Endothelial cell of umbilical vein (primary cell): Measurements from ENCODE around the gene SLC10A2. TPM values are rescaled to one million over a fixed set of nuclear protein-coding genes. Genes with fewer than 3 reads are reported as not detected.

ENCODE experiments used
- BruUV-seq: library from RNA; stranded (reverse); fragments of 400-500 nt; replicated peaks from 2 replicates; lab custom pipeline; 2021; lab: Mats Ljungman, UMichigan
- CTCF ChIA-PET: fragments of 300-600, 350-600 bp; sonication (Branson Sonifier 250); formaldehyde crosslinking; loops from one replicate; lab custom pipeline; 2021; ENCODE audit warnings: antibody characterized with exemption, inconsistent platforms; lab: Charles Lee
- POLR2A ChIA-PET: fragments of 300-600, 350-600 bp; sonication (Branson Sonifier 250); formaldehyde crosslinking; loops from one replicate; lab custom pipeline; 2021; ENCODE audit warnings: antibody characterized with exemption, inconsistent platforms; lab: Charles Lee
- DNase-seq: peaks from one replicate; pipeline ENCODE4 v3.0.0-alpha.2; 2011; ENCODE audit warnings: low read depth, low spot score
- FAIRE-seq: peaks from 2 replicates; lab custom pipeline; 2011; peaks lifted over from hg19 to GRCh38; lab: Jason Lieb, UNC
- H2AFZ ChIP-seq: 2 replicates; pipeline ENCODE4 v1.6.0; 2012; ENCODE audit warnings: low read depth, low read length, control low read depth, inconsistent platforms
- H3K27ac ChIP-seq: 2 replicates; pipeline ENCODE4 v1.5.1; 2011; ENCODE audit warnings: low read depth, mild to moderate bottlenecking, control low read depth, low read length, moderate library complexity; ENCODE audit not compliant: insufficient read depth
- H3K27me3 ChIP-seq, 2 experiments: 2 replicates each; pipeline versions ENCODE4 v1.6.0 to v1.6.1; 2011; ENCODE audit warnings: low read length in 2 of 2, mixed read lengths in 1 of 2; ENCODE audit not compliant: control insufficient read depth in 2 of 2, insufficient read depth in 2 of 2
- H3K36me3 ChIP-seq, 2 experiments: 2 replicates in 1 of 2; 3 replicates in 1 of 2; pipeline ENCODE4 v1.5.1; 2011; ENCODE audit warnings: low read length in 2 of 2, mild to moderate bottlenecking in 1 of 2, moderate library complexity in 1 of 2; ENCODE audit not compliant: control insufficient read depth in 2 of 2, insufficient read depth in 2 of 2; ENCODE audit errors: extremely low read depth in 1 of 2
- H3K4me1 ChIP-seq: 3 replicates; pipeline ENCODE4 v1.5.1; 2011; ENCODE audit warnings: mild to moderate bottlenecking, low read length; ENCODE audit not compliant: control insufficient read depth, insufficient read depth; ENCODE audit errors: extremely low read depth
- H3K4me2 ChIP-seq: 2 replicates; pipeline ENCODE4 v1.6.1; 2011; ENCODE audit warnings: low read length, control low read depth, mixed read lengths; ENCODE audit not compliant: insufficient read depth
- H3K4me3 ChIP-seq, 3 experiments: fragments of 200-600 bp in 1 of 3; sonication (generic), shearing (Covaris generic) in 1 of 3; replicated peaks in 1 of 3; 2 replicates each; pipeline ENCODE4 v1.5.1; 2011 to 2016; ENCODE audit warnings: control low read depth in 3 of 3, low read length in 3 of 3, mild to moderate bottlenecking in 2 of 3, inconsistent platforms in 1 of 3, low read depth in 1 of 3, moderate library complexity in 1 of 3; ENCODE audit not compliant: insufficient read depth in 1 of 3
- H3K79me2 ChIP-seq: 2 replicates; pipeline ENCODE4 v1.6.0; 2012; ENCODE audit warnings: low read length, inconsistent platforms; ENCODE audit not compliant: control insufficient read depth, insufficient read depth
- H3K9ac ChIP-seq: replicated peaks from 2 replicates; pipeline ENCODE3; 2011; ENCODE audit warnings: low read length, control low read depth; ENCODE audit not compliant: insufficient read depth; ENCODE audit errors: extremely low read depth
- H3K9me1 ChIP-seq: replicated peaks from 3 replicates; pipeline ENCODE4 v1.6.0; 2011; ENCODE audit warnings: mild to moderate bottlenecking, low read length; ENCODE audit not compliant: control insufficient read depth, insufficient read depth; ENCODE audit errors: extremely low read depth
- H3K9me3 ChIP-seq: replicated peaks from 2 replicates; pipeline ENCODE4 v1.5.1; 2012; ENCODE audit warnings: low read length, inconsistent platforms; ENCODE audit not compliant: control insufficient read depth, insufficient read depth
- H4K20me1 ChIP-seq: replicated peaks from 2 replicates; pipeline ENCODE3; 2011; ENCODE audit warnings: mild to moderate bottlenecking, low read length; ENCODE audit not compliant: control insufficient read depth, insufficient read depth; ENCODE audit errors: extremely low read depth
- CTCF ChIP-seq, 2 donors: IDR thresholded peaks; 1 replicate in 1 of 2; 2 replicates in 1 of 2; pipeline ENCODE4 v1.5.1; 2011; ENCODE audit warnings: low read length in 2 of 2, mild to moderate bottlenecking in 2 of 2, moderate library complexity in 2 of 2, control low read depth in 1 of 2, inconsistent platforms in 1 of 2, low read depth in 1 of 2; ENCODE audit not compliant: insufficient read depth in 1 of 2; ENCODE audit errors: extremely low read depth in 1 of 2
- EZH2 ChIP-seq: IDR thresholded peaks from 2 replicates; pipeline ENCODE4 v1.6.1; 2012; ENCODE audit warnings: borderline replicate concordance, low read depth, mild to moderate bottlenecking, moderate library complexity, low read length, inconsistent platforms; ENCODE audit not compliant: severe bottlenecking
- FOS ChIP-seq: IDR thresholded peaks from 2 replicates; pipeline ENCODE4 v1.6.1; 2011; ENCODE audit warnings: mild to moderate bottlenecking, low read length, moderate library complexity, borderline replicate concordance; ENCODE audit not compliant: insufficient read depth
- GATA2 ChIP-seq: IDR thresholded peaks from 2 replicates; pipeline ENCODE4 v1.7.0; 2011; ENCODE audit warnings: low read depth, mild to moderate bottlenecking, moderate library complexity, mixed read lengths, low read length; ENCODE audit not compliant: insufficient read length, insufficient read depth
- JUN ChIP-seq: IDR thresholded peaks from 2 replicates; pipeline ENCODE4 v1.6.1; 2011; ENCODE audit warnings: borderline replicate concordance, low read depth; ENCODE audit not compliant: insufficient read length, insufficient read depth
- MYC ChIP-seq: IDR thresholded peaks from one replicate; pipeline ENCODE4 v1.6.1; 2011; ENCODE audit warnings: mild to moderate bottlenecking, low read depth, low read length
- POLR2A ChIP-seq: IDR thresholded peaks from 2 replicates; pipeline ENCODE4 v1.6.1; 2012; ENCODE audit warnings: low read depth, mild to moderate bottlenecking, control low read depth, low read length
- POLR2AphosphoS5 ChIP-seq: IDR thresholded peaks from 2 replicates; pipeline ENCODE4 v1.6.1; 2012; ENCODE audit warnings: low read depth, mild to moderate bottlenecking, control low read depth, low read length, moderate library complexity; ENCODE audit not compliant: insufficient read depth
- dilution Hi-C: fragments of 300-500 bp; cut with MboI; formaldehyde crosslinking; loops from one replicate; pipeline ENCODE4 v1.15.0; 2019; ENCODE audit warnings: low sequenced_read_pairs; ENCODE audit not compliant: extremely low pct_ligation_motif_present
- intact Hi-C: fragments of 100-400 bp; cut with micrococcal nuclease; formaldehyde crosslinking; loops from one replicate; pipeline ENCODE4 v1.10.0; 2022
- polyA plus RNA-seq, 4 experiments: library from polyadenylated mRNA; depleted of rRNA in 3 of 4; stranded (reverse) in 3 of 4; unstranded in 1 of 4; fragments of >200 nt; gene quantifications; 2 replicates each; pipeline versions ENCODE4 v1.2.1 to v1.2.3, GENCODE V29; 2011 to 2012; ENCODE audit warnings: missing spikeins in 1 of 4
- total RNA-seq: library from RNA; stranded (reverse); gene quantifications from 2 replicates; pipeline ENCODE4 v1.2.3, GENCODE V29; 2021
- TF ChIP-seq, protein P1 (sequence below): IDR thresholded peaks from 2 replicates; pipeline ENCODE4 v1.6.1; 2011; ENCODE audit not compliant: insufficient read depth, insufficient read length

SLC10A2 gene
- total and polyA plus RNA-seq, 2 donors (not counting 3 experiments of a cell fraction or from before 2014, with no cell fraction given): not detected

- dilution Hi-C loops: no loop called here
- Histone ChIP-seq H2AFZ (no peak overlapping the region), H3K4me2 (no peak overlapping the region), H3K79me2 (no peaks in the 10 kb centered on the region), H3K9ac (no peak overlapping the region), H3K4me3 (no peak overlapping the region), H3K9me1 (no peaks in the 10 kb centered on the region), H3K27me3 (no peaks in the 10 kb centered on the region), H3K27ac (no peak overlapping the region), H3K36me3 (no peaks in the 10 kb centered on the region), H3K9me3 (no peaks in the 10 kb centered on the region), H3K4me1 (no peaks in the 10 kb centered on the region), H4K20me1 (no peaks in the 10 kb centered on the region)
- BruUV-seq: no TSS peak
- POLR2A ChIA-PET: no interaction called here
- intact Hi-C loops: no loop called here
- no peak for TF ChIP-seq FOS
- TF ChIP-seq EZH2: no peak
- no peak for TF ChIP-seq CTCF (IDR thresholded peaks at IDR 0.05; ENCODE audit: extremely low read depth in 1 of 2, insufficient read depth in 1 of 2, low read depth in 1 of 2, low read length in 2 of 2)
- no peak for TF ChIP-seq POLR2A
- TF ChIP-seq, protein P1, sequence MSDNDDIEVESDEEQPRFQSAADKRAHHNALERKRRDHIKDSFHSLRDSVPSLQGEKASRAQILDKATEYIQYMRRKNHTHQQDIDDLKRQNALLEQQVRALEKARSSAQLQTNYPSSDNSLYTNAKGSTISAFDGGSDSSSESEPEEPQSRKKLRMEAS: no peak
- no peak for TF ChIP-seq GATA2
- TF ChIP-seq JUN: no peak
- no peak for TF ChIP-seq MYC
- TF ChIP-seq POLR2AphosphoS5: no peak
- DNase-seq (no peak), FAIRE-seq (no peak)
- CTCF ChIA-PET: no interaction called here
Observed at GRCh38 chr13:103067751-103068555, 1.7 kb upstream of the SLC10A2 start.
